ENCODE measurements around the gene SEC31A. TPM values are rescaled to one million over a fixed set of nuclear protein-coding genes. Genes with fewer than 3 reads are reported as not detected.

The SEC31A gene
- total RNA-seq, 4 donors from 2014 or later, result 195 to 283 (median 268) TPM

- no peak for DNase-seq
Observed at GRCh38 chr4:82792912-82793649, 97.9 kb downstream of the SEC31A start.

DNA sequence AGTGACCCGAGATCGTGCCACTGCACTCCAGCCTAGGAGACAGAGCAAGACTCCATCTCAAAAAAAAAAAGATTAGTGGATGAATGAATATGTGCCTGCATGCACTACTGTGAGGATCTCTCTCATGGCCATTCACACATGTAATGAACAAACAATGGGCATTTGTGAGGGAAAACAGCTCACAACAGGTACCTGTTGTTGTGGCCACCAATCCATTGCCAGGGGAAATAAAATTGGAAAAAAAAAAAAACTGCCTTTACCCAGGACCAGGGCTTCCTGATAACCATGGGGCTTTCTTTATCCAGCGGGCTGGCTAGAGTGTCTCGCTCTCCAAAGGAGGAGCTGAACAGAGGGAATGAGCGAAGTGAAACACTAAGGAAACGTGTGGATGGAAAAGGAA, 99.8 kb downstream of the SEC31A start:
- TF ChIP-seq POLR2A (IDR thresholded peaks at IDR 0.05), result no peak
- TF ChIP-seq, protein P1, sequence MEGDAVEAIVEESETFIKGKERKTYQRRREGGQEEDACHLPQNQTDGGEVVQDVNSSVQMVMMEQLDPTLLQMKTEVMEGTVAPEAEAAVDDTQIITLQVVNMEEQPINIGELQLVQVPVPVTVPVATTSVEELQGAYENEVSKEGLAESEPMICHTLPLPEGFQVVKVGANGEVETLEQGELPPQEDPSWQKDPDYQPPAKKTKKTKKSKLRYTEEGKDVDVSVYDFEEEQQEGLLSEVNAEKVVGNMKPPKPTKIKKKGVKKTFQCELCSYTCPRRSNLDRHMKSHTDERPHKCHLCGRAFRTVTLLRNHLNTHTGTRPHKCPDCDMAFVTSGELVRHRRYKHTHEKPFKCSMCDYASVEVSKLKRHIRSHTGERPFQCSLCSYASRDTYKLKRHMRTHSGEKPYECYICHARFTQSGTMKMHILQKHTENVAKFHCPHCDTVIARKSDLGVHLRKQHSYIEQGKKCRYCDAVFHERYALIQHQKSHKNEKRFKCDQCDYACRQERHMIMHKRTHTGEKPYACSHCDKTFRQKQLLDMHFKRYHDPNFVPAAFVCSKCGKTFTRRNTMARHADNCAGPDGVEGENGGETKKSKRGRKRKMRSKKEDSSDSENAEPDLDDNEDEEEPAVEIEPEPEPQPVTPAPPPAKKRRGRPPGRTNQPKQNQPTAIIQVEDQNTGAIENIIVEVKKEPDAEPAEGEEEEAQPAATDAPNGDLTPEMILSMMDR (IDR thresholded peaks at IDR 0.05), result no peak
- no peak overlapping the region for H3K27ac ChIP-seq
- DNase-seq, result no peak
- H3K9me3 ChIP-seq, result no peaks in the 10 kb centered on the region
- no peaks in the 10 kb centered on the region for H3K27me3 ChIP-seq
- no peaks in the 10 kb centered on the region for H3K4me1 ChIP-seq
- H3K4me3 ChIP-seq, result no peak overlapping the region
- no peaks in the 10 kb centered on the region for H3K36me3 ChIP-seq

More at GRCh38 chr4:82792912-82793649, 97.9 kb downstream of the SEC31A start:
- H3K27me3 ChIP-seq, result no peaks in the 10 kb centered on the region
- no peaks in the 10 kb centered on the region for H3K9me3 ChIP-seq
- no peak overlapping the region for H3K4me3 ChIP-seq
- no peak overlapping the region for H3K27ac ChIP-seq
- no peak for TF ChIP-seq POLR2A (IDR thresholded peaks at IDR 0.05)
- TF ChIP-seq, protein P1 (IDR thresholded peaks at IDR 0.05), result no peak
- H3K4me1 ChIP-seq, result peaks cover 0 to 12% (median 3%) of the 10 kb centered on the region in 4 donors
- no peaks in the 10 kb centered on the region for H3K36me3 ChIP-seq

DNA sequence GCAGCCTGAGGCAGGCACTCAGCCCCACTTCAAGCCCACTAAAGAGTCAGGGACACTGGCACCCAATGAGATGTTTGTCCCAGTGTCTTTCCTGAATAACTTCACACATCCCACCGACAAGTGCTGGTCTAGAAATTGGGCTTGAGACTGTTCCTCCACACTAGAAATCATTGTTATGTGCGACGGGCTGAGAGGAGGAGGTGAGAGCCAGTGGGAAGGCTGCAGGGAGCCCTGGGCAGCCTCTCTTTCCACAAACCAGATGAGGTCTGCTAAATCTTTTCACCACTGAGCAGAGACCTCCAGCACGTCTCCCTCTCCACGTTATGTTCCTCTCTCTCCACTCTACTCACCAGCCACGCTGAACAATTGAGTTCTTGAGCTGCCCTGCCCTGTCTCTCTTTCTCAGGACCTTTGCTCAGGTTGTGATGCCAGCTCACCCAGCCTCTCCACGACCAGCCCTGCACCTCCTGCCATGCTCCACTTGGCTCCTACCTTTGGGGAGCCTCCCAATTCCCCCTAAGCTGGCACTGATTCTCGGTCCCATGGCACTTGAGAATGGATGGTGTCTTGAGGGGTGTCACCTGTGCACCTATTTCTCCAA, 100.8 kb downstream of the SEC31A start:
- H3K27ac ChIP-seq, result no peak overlapping the region
- no peak overlapping the region for H3K4me3 ChIP-seq
- TF ChIP-seq, protein P1 (IDR thresholded peaks at IDR 0.05), result no peak
- DNase-seq, result no peak
- no peaks in the 10 kb centered on the region for H3K27me3 ChIP-seq
- no peaks in the 10 kb centered on the region for H3K9me3 ChIP-seq
- H3K36me3 ChIP-seq, result no peaks in the 10 kb centered on the region
- peaks cover 0 to 10% (median 0%) of the 10 kb centered on the region in 4 donors for H3K4me1 ChIP-seq

GRCh38 chr4:82789025-82789776, 101.8 kb downstream of the SEC31A start:
- peaks cover 0 to 16% (median 0%) of the 10 kb centered on the region in 4 donors for H3K4me1 ChIP-seq
- H3K27ac ChIP-seq, result no peak overlapping the region
- DNase-seq, result no peak
- H3K9me3 ChIP-seq, result no peaks in the 10 kb centered on the region
- H3K4me3 ChIP-seq, result no peak overlapping the region
- H3K36me3 ChIP-seq, result no peaks in the 10 kb centered on the region
- no peak for TF ChIP-seq POLR2A (IDR thresholded peaks at IDR 0.05)
- TF ChIP-seq, protein P1 (IDR thresholded peaks at IDR 0.05), result no peak
- no peaks in the 10 kb centered on the region for H3K27me3 ChIP-seq

DNA sequence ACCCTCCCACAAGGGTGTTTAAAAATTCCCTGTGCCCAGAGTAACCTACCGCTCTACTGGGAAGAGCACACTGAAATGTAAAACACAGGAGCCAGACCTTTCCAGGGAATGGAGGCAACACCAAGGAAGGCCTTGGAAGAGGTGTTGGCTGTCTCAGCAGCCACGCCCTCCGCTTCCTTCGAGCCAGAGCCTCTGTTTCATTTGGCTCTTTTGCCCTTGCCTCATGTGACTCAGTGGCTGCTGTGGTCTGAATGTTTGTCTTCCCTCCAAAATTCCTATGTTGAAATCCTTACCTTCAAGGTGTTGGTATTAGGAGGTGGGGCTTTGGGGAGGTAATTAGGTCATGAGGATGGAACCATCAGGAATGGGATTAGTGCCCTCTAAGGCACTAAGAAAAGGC, 103.6 kb downstream of the SEC31A start:
- TF ChIP-seq, protein P1 (IDR thresholded peaks at IDR 0.05), result no peak
- no peak for TF ChIP-seq POLR2A (IDR thresholded peaks at IDR 0.05)
- Histone ChIP-seq H3K27ac (no peak overlapping the region), H3K4me1 (peaks cover 0 to 16% (median 0%) of the 10 kb centered on the region in 4 donors), H3K4me3 (no peak overlapping the region), H3K9me3 (no peaks in the 10 kb centered on the region), H3K36me3 (no peaks in the 10 kb centered on the region), H3K27me3 (no peaks in the 10 kb centered on the region)
- no peak for DNase-seq

All from Peyer's patch (tissue), 4 donors.